A549 treated with DMSO at 1 μM for 4 hours (cell line): Measurements from ENCODE around the gene SH3TC2. TPM values are rescaled to one million over a fixed set of nuclear protein-coding genes. Genes with fewer than 3 reads are reported as not detected.

Experiments
- total RNA-seq: library from RNA; stranded (reverse); fragments of 200-300 nt; extraction: Qiagen RNA extraction; gene quantifications from 5 replicates; pipeline ENCODE4 v1.2.3, GENCODE V29; 2022; ENCODE audit warnings: low read depth

The SH3TC2 gene
- 0.21 to 0.84 TPM (median 0.31 TPM) in 5 replicates for total RNA-seq

GRCh38 chr5:149063017-149063687, at the start of gene SH3TC2:
SH3TC2 (minus strand) TSS chr5:149063062; CDS start chr5:149063022, 40 bp downstream.

Other genes starting within 250 kb of the SH3TC2 start
- gene ADRB2, start 236.5 kb downstream of the SH3TC2 start, total RNA-seq, result 0.61 to 0.95 TPM (median 0.66 TPM) in 5 replicates
- 5.7 to 8.2 TPM (median 6.7 TPM) in 5 replicates for gene ABLIM3, start 78.4 kb upstream of the SH3TC2 start, total RNA-seq
- gene AFAP1L1, start 208.8 kb upstream of the SH3TC2 start, total RNA-seq, result 4.7 to 6.7 TPM (median 5.7 TPM) in 5 replicates